GM20431 (cell line): ENCODE results near the gene BMP2.

Experiments
- in situ Hi-C: fragments of 300-500 bp; cut with MseI, MboI; formaldehyde crosslinking; loops from one replicate; pipeline ENCODE4 v1.15.0; 2020; ENCODE audit warnings: low sequenced_read_pairs; ENCODE audit not compliant: unreplicated experiment

The BMP2 gene

GRCh38 chr20:6767536-6768227 lies at the start of gene BMP2:
TSS of gene BMP2 (plus strand) at chr20:6767686. CDS start at chr20:6770127, 2,441 bp downstream.
- in situ Hi-C loops = loop anchor here (25.0 kb wide), 1 partner anchor 520 kb away; no protein-coding TSS in a partner anchor

- in situ Hi-C loops = no loop called here
These were observed 48.7 kb upstream of the BMP2 start for GRCh38 chr20:6718662-6719368.

GRCh38 chr20:6719369-6719721 lies 48.1 kb upstream of the BMP2 start:
- in situ Hi-C loops = no loop called here

GRCh38 chr20:6726761-6727160 lies 40.7 kb upstream of the BMP2 start:
- in situ Hi-C loops = no loop called here

GRCh38 chr20:6730672-6731328 lies 36.7 kb upstream of the BMP2 start:
- in situ Hi-C loops = no loop called here

- in situ Hi-C loops = no loop called here
These were observed 35.5 kb upstream of the BMP2 start for GRCh38 chr20:6732001-6732447.

- in situ Hi-C loops = no loop called here
These were observed 34.6 kb upstream of the BMP2 start for GRCh38 chr20:6732851-6733250.

- in situ Hi-C loops = no loop called here
These were observed 33.5 kb upstream of the BMP2 start for GRCh38 chr20:6733965-6734364.

GRCh38 chr20:6735942-6736845 lies 31.3 kb upstream of the BMP2 start:
- in situ Hi-C loops = no loop called here

- in situ Hi-C loops = no loop called here
These were observed 28.1 kb upstream of the BMP2 start for GRCh38 chr20:6739406-6739805.

GRCh38 chr20:6740096-6740495 lies 27.4 kb upstream of the BMP2 start:
- in situ Hi-C loops = no loop called here

- in situ Hi-C loops = no loop called here
These were observed 23.3 kb upstream of the BMP2 start for GRCh38 chr20:6744180-6744579.

GRCh38 chr20:6744805-6745204 lies 22.7 kb upstream of the BMP2 start:
- in situ Hi-C loops = no loop called here

- in situ Hi-C loops = no loop called here
These were observed 20.4 kb upstream of the BMP2 start for GRCh38 chr20:6746901-6747609.

- in situ Hi-C loops = loop anchor here (25.0 kb wide), 1 partner anchor 537 kb away; no protein-coding TSS in a partner anchor
These were observed 17.0 kb upstream of the BMP2 start for GRCh38 chr20:6750438-6750837.

GRCh38 chr20:6756693-6757595 lies 10.5 kb upstream of the BMP2 start:
- in situ Hi-C loops = loop anchor here (25.0 kb wide), 1 partner anchor 530 kb away; no protein-coding TSS in a partner anchor

GRCh38 chr20:6764619-6765018 lies 2.9 kb upstream of the BMP2 start:
- in situ Hi-C loops = loop anchor here (25.0 kb wide), 1 partner anchor 523 kb away; no protein-coding TSS in a partner anchor

GRCh38 chr20:6765469-6766058 lies 1.9 kb upstream of the BMP2 start:
- in situ Hi-C loops = loop anchor here (25.0 kb wide), 1 partner anchor 522 kb away; no protein-coding TSS in a partner anchor
